Astrocyte of the spinal cord (primary cell): ENCODE measurements around the gene HOOK1.
"Not testable (repeated sequence)": the region's sequence is repeated elsewhere in the genome, so short reads cannot be mapped to it uniquely, and the experiment has no call there.

Source experiments
- DNase-seq: peaks from one replicate; pipeline ENCODE4 v3.0.0; 2011; ENCODE audit warnings: low read depth, low spot score
- H3K4me3 ChIP-seq: 2 replicates; pipeline ENCODE4 v1.5.1; 2011; ENCODE audit warnings: low read depth, mild to moderate bottlenecking, low read length, moderate library complexity
- CTCF ChIP-seq: IDR thresholded peaks from 2 replicates; pipeline ENCODE4 v1.5.1; 2012; ENCODE audit warnings: low read depth, mild to moderate bottlenecking, low read length, inconsistent platforms
- in situ Hi-C: cut with HindIII; loops from 2 replicates; pipeline ENCODE4 v1.10.0; 2017; ENCODE audit warnings: low sequenced_read_pairs

Gene HOOK1

GRCh38 chr1:59915516-59915915 lies 100.8 kb downstream of the HOOK1 start:
- H3K4me3 ChIP-seq: no peak overlapping the region
- no peak for TF ChIP-seq CTCF
- no peak for DNase-seq
- in situ Hi-C loops: no loop called here

GRCh38 chr1:59917026-59917784 lies 102.5 kb downstream of the HOOK1 start:
- in situ Hi-C loops: no loop called here
- no peak for TF ChIP-seq CTCF
- no peak for DNase-seq
- H3K4me3 ChIP-seq: no peak overlapping the region

GRCh38 chr1:59917785-59918180 lies 103.0 kb downstream of the HOOK1 start:
- DNase-seq: no peak
- TF ChIP-seq CTCF: no peak
- in situ Hi-C loops: no loop called here
- no peak overlapping the region for H3K4me3 ChIP-seq

- no peak for DNase-seq
- no peak overlapping the region for H3K4me3 ChIP-seq
- in situ Hi-C loops: no loop called here
- TF ChIP-seq CTCF: no peak
Measured at GRCh38 chr1:59919746-59920145, 105.0 kb downstream of the HOOK1 start.

- in situ Hi-C loops, DNase-seq, H3K4me3 ChIP-seq: not testable (repeated sequence)
Measured at GRCh38 chr1:59921258-59921899, 106.6 kb downstream of the HOOK1 start.

- no peak overlapping the region for H3K4me3 ChIP-seq
- TF ChIP-seq CTCF: no peak
- no peak for DNase-seq
- in situ Hi-C loops: no loop called here
Measured at GRCh38 chr1:59924653-59925052, 109.9 kb downstream of the HOOK1 start.
